GM23338 (cell line): ENCODE data around the gene PASK. TPM values are rescaled to one million over a fixed set of nuclear protein-coding genes. Genes with fewer than 3 reads are reported as not detected.

Experiments used
- ATAC-seq: fragments of 200-7000 bp; cut with Tn5 transposase; 3 replicates; pipeline ENCODE4 v1.9.1; 2020
- DNase-seq: peaks from one replicate; pipeline ENCODE4 v3.0.0-alpha.2; 2015; ENCODE audit warnings: low spot score
- H2AFZ ChIP-seq: fragments of 200-600 bp; sonication (generic); 2 replicates; pipeline ENCODE4 v1.8.0; 2016; ENCODE audit warnings: antibody characterized with exemption, mild to moderate bottlenecking, moderate library complexity
- H3F3A ChIP-seq: fragments of 200-600 bp; sonication (generic); replicated peaks from 2 replicates; pipeline ENCODE4 v1.8.0; 2017; ENCODE audit warnings: antibody characterized with exemption, mixed run types, low read depth
- H3K27ac ChIP-seq: fragments of 200-600 bp; sonication (generic); 2 replicates; pipeline ENCODE4 v1.6.1; 2016; ENCODE audit warnings: low read depth
- H3K27me3 ChIP-seq: fragments of 200-600 bp; sonication (generic); 2 replicates; pipeline ENCODE4 v1.8.0; 2016; ENCODE audit warnings: mild to moderate bottlenecking, mixed run types, moderate library complexity; ENCODE audit not compliant: insufficient read depth
- H3K36me3 ChIP-seq: fragments of 200-600 bp; sonication (generic); 2 replicates; pipeline ENCODE4 v1.8.0; 2016; ENCODE audit warnings: mild to moderate bottlenecking; ENCODE audit not compliant: insufficient read depth
- H3K4me1 ChIP-seq: fragments of 200-600 bp; sonication (generic); 2 replicates; pipeline ENCODE4 v1.8.0; 2016; ENCODE audit warnings: mild to moderate bottlenecking, moderate library complexity; ENCODE audit not compliant: insufficient read depth
- H3K4me2 ChIP-seq: fragments of 200-600 bp; sonication (generic); 2 replicates; pipeline ENCODE4 v1.7.1; 2017; ENCODE audit warnings: mixed run types
- H3K4me3 ChIP-seq: fragments of 200-600 bp; sonication (generic); 2 replicates; pipeline ENCODE4 v1.6.1; 2016; ENCODE audit warnings: mixed run types
- H3K79me2 ChIP-seq: fragments of 200-600 bp; sonication (generic); replicated peaks from 2 replicates; pipeline ENCODE4 v1.8.0; 2017; ENCODE audit warnings: mild to moderate bottlenecking; ENCODE audit not compliant: insufficient read depth
- H3K9me2 ChIP-seq: fragments of 200-600 bp; sonication (generic); 2 replicates; pipeline ENCODE4 v1.8.0; 2017; ENCODE audit not compliant: insufficient read depth
- H4K20me1 ChIP-seq: fragments of 200-600 bp; sonication (generic); replicated peaks from 2 replicates; pipeline ENCODE4 v1.8.0; 2017; ENCODE audit warnings: mild to moderate bottlenecking; ENCODE audit not compliant: insufficient read depth
- H3K27ac Mint-ChIP-seq: 2 replicates; pipeline ENCODE4 v1.8.0; 2020; ENCODE audit warnings: inconsistent platforms, mild to moderate bottlenecking, moderate library complexity, mixed read lengths
- H3K27me3 Mint-ChIP-seq: 3 replicates; pipeline ENCODE4 v1.8.0; 2022; ENCODE audit warnings: low read depth, mild to moderate bottlenecking, moderate library complexity, mixed read lengths, inconsistent platforms; ENCODE audit not compliant: insufficient read depth, poor library complexity
- H3K36me3 Mint-ChIP-seq: 3 replicates; pipeline ENCODE4 v1.8.0; 2021; ENCODE audit warnings: low read depth, mild to moderate bottlenecking, inconsistent platforms, moderate library complexity, mixed read lengths
- H3K4me1 Mint-ChIP-seq: 3 replicates; pipeline ENCODE4 v1.8.0; 2020; ENCODE audit warnings: mild to moderate bottlenecking, inconsistent platforms, mixed read lengths
- H3K4me3 Mint-ChIP-seq: 3 replicates; pipeline ENCODE4 v1.8.0; 2021; ENCODE audit warnings: moderate library complexity, mild to moderate bottlenecking, inconsistent platforms, mixed read lengths
- H3K9me3 Mint-ChIP-seq: 3 replicates; pipeline ENCODE4 v1.8.0; 2020; ENCODE audit warnings: moderate library complexity, mild to moderate bottlenecking, inconsistent platforms, mixed read lengths
- CREB1 ChIP-seq: fragments of 250-450 bp; sonication (Bioruptor Pico); IDR thresholded peaks from 2 replicates; pipeline ENCODE4 v1.5.0; 2020; ENCODE audit warnings: low read depth, mild to moderate bottlenecking, moderate library complexity
- EZH2 ChIP-seq: fragments of 200-600 bp; sonication (generic); IDR thresholded peaks from one replicate; pipeline ENCODE4 v1.8.0; 2017; ENCODE audit warnings: antibody characterized with exemption, mild to moderate bottlenecking, low read depth; ENCODE audit not compliant: unreplicated experiment
- EZH2phosphoT487 ChIP-seq: fragments of 200-600 bp; sonication (generic); IDR thresholded peaks from one replicate; pipeline ENCODE4 v1.8.1; 2018; ENCODE audit warnings: antibody characterized with exemption; ENCODE audit not compliant: unreplicated experiment
- JUNB ChIP-seq: IDR thresholded peaks from one replicate; pipeline ENCODE4 v1.6.1; 2016; ENCODE audit warnings: antibody characterized with exemption; ENCODE audit not compliant: unreplicated experiment
- NANOG ChIP-seq: IDR thresholded peaks from 2 replicates; pipeline ENCODE4 v1.6.1; 2016; ENCODE audit warnings: antibody characterized with exemption, borderline replicate concordance
- POLR2AphosphoS5 ChIP-seq: IDR thresholded peaks from 2 replicates; pipeline ENCODE4 v1.6.1; 2016; ENCODE audit warnings: antibody characterized with exemption, low read depth
- STAT1 ChIP-seq: IDR thresholded peaks from one replicate; pipeline ENCODE4 v1.6.1; 2016; ENCODE audit warnings: antibody characterized with exemption; ENCODE audit not compliant: unreplicated experiment
- ZNF114 ChIP-seq: fragments of 250-450 bp; sonication (Bioruptor Pico); IDR thresholded peaks from 2 replicates; pipeline ENCODE4 v1.5.0; 2020; ENCODE audit warnings: mild to moderate bottlenecking, moderate library complexity
- ZNF331 ChIP-seq: fragments of 250-450 bp; sonication (Bioruptor Pico); IDR thresholded peaks from 2 replicates; pipeline ENCODE4 v1.5.0; 2020; ENCODE audit warnings: low read depth, mild to moderate bottlenecking, moderate library complexity
- polyA plus RNA-seq: library from polyadenylated mRNA; unstranded; fragments of >200 nt; fragmentation: Nextera tagmentation; extraction: Ambion mirVana; gene quantifications from 2 replicates; pipeline ENCODE4 v1.2.1, GENCODE V29; 2016
- total RNA-seq: library from RNA; depleted of rRNA; stranded (reverse); fragments of >200 nt; shearing (Covaris generic); gene quantifications from 2 replicates; pipeline ENCODE4 v1.2.3, GENCODE V29; 2014
- TF ChIP-seq, protein P1 (sequence below): IDR thresholded peaks from one replicate; pipeline ENCODE4 v1.6.1; 2018; ENCODE audit warnings: antibody characterized with exemption; ENCODE audit not compliant: unreplicated experiment
- TF ChIP-seq, protein P2 (sequence below): fragments of 250-450 bp; sonication (Bioruptor Pico); IDR thresholded peaks from 2 replicates; pipeline ENCODE4 v1.5.0; 2020; ENCODE audit warnings: mild to moderate bottlenecking, moderate library complexity
- TF ChIP-seq, protein P3 (sequence below), 2 experiments: fragments of 200-600 bp in 1 of 2; sonication (generic) in 1 of 2; conservative IDR thresholded peaks; 2 replicates each; pipeline versions ENCODE4 v1.5.1 to v1.6.1; 2016 to 2017; ENCODE audit warnings: antibody characterized with exemption in 2 of 2, low read depth in 2 of 2, mild to moderate bottlenecking in 2 of 2, moderate library complexity in 1 of 2
- TF ChIP-seq, protein P4 (sequence below): IDR thresholded peaks from 2 replicates; pipeline ENCODE4 v1.6.1; 2016; ENCODE audit warnings: antibody characterized with exemption

Gene PASK
- total and polyA plus RNA-seq, 2 experiments from 2014 or later = 12.5 to 38.4 TPM

DNA sequence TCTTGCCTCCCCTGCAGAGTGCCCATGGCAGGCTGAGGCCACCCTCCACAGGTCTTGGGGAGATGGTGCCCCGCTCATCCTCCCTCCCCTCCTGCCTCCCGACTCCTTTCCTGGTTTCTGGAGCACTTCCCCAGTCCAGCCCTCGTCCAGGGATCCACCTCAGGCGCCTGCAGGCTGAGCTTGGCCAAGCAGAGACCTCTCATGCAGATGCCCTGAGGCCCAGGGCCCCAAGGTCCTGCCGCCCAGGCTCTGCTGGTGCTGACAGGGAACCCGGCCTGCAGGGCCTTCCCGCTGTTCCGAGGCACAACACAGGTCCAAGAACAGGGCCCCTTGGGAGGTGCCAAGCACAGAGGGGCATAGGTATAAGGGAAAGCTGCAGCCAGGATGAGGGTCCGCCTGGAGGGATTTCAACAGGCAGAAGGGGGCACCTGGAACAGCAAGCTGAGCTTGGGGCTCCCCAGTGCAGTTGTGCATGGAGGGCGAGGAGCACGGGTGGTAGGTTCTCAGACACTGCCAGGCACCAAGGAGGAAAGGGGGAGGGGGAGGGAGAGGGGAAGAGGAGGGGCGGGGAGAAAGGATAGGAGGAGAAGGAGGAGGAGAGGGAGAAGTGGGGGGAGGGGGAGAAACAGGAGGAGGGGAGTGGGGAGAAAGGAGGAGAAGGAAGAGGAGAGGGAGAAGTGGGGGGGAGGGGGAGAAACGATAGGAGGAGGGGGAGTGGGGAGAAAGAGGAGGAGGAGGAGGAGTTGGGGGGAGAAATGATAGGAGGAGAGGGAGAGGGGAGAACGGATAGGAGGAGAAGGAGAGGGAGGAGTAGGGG lies 38.0 kb upstream of the PASK start:
- TF ChIP-seq STAT1 (no peak), CREB1 (CRISPR knock-in tag) (no peak), POLR2AphosphoS5 (no peak), JUNB (no peak), NANOG (no peak), ZNF331 (no peak), EZH2 (no peak), EZH2phosphoT487 (no peak), ZNF114 (CRISPR knock-in tag) (no peak)
- TF ChIP-seq, protein P1, sequence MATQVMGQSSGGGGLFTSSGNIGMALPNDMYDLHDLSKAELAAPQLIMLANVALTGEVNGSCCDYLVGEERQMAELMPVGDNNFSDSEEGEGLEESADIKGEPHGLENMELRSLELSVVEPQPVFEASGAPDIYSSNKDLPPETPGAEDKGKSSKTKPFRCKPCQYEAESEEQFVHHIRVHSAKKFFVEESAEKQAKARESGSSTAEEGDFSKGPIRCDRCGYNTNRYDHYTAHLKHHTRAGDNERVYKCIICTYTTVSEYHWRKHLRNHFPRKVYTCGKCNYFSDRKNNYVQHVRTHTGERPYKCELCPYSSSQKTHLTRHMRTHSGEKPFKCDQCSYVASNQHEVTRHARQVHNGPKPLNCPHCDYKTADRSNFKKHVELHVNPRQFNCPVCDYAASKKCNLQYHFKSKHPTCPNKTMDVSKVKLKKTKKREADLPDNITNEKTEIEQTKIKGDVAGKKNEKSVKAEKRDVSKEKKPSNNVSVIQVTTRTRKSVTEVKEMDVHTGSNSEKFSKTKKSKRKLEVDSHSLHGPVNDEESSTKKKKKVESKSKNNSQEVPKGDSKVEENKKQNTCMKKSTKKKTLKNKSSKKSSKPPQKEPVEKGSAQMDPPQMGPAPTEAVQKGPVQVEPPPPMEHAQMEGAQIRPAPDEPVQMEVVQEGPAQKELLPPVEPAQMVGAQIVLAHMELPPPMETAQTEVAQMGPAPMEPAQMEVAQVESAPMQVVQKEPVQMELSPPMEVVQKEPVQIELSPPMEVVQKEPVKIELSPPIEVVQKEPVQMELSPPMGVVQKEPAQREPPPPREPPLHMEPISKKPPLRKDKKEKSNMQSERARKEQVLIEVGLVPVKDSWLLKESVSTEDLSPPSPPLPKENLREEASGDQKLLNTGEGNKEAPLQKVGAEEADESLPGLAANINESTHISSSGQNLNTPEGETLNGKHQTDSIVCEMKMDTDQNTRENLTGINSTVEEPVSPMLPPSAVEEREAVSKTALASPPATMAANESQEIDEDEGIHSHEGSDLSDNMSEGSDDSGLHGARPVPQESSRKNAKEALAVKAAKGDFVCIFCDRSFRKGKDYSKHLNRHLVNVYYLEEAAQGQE = no peak
- TF ChIP-seq, protein P2, sequence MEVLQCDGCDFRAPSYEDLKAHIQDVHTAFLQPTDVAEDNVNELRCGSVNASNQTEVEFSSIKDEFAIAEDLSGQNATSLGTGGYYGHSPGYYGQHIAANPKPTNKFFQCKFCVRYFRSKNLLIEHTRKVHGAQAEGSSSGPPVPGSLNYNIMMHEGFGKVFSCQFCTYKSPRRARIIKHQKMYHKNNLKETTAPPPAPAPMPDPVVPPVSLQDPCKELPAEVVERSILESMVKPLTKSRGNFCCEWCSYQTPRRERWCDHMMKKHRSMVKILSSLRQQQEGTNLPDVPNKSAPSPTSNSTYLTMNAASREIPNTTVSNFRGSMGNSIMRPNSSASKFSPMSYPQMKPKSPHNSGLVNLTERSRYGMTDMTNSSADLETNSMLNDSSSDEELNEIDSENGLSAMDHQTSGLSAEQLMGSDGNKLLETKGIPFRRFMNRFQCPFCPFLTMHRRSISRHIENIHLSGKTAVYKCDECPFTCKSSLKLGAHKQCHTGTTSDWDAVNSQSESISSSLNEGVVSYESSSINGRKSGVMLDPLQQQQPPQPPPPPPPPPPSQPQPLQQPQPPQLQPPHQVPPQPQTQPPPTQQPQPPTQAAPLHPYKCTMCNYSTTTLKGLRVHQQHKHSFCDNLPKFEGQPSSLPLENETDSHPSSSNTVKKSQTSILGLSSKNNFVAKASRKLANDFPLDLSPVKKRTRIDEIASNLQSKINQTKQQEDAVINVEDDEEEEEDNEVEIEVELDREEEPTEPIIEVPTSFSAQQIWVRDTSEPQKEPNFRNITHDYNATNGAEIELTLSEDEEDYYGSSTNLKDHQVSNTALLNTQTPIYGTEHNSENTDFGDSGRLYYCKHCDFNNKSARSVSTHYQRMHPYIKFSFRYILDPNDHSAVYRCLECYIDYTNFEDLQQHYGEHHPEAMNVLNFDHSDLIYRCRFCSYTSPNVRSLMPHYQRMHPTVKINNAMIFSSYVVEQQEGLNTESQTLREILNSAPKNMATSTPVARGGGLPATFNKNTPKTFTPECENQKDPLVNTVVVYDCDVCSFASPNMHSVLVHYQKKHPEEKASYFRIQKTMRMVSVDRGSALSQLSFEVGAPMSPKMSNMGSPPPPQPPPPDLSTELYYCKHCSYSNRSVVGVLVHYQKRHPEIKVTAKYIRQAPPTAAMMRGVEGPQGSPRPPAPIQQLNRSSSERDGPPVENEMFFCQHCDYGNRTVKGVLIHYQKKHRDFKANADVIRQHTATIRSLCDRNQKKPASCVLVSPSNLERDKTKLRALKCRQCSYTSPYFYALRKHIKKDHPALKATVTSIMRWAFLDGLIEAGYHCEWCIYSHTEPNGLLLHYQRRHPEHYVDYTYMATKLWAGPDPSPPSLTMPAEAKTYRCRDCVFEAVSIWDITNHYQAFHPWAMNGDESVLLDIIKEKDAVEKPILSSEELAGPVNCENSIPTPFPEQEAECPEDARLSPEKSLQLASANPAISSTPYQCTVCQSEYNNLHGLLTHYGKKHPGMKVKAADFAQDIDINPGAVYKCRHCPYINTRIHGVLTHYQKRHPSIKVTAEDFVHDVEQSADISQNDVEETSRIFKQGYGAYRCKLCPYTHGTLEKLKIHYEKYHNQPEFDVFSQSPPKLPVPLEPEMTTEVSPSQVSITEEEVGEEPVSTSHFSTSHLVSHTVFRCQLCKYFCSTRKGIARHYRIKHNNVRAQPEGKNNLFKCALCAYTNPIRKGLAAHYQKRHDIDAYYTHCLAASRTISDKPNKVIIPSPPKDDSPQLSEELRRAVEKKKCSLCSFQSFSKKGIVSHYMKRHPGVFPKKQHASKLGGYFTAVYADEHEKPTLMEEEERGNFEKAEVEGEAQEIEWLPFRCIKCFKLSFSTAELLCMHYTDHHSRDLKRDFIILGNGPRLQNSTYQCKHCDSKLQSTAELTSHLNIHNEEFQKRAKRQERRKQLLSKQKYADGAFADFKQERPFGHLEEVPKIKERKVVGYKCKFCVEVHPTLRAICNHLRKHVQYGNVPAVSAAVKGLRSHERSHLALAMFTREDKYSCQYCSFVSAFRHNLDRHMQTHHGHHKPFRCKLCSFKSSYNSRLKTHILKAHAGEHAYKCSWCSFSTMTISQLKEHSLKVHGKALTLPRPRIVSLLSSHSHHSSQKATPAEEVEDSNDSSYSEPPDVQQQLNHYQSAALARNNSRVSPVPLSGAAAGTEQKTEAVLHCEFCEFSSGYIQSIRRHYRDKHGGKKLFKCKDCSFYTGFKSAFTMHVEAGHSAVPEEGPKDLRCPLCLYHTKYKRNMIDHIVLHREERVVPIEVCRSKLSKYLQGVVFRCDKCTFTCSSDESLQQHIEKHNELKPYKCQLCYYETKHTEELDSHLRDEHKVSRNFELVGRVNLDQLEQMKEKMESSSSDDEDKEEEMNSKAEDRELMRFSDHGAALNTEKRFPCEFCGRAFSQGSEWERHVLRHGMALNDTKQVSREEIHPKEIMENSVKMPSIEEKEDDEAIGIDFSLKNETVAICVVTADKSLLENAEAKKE (CRISPR knock-in tag) = no peak
- TF ChIP-seq, protein P3, sequence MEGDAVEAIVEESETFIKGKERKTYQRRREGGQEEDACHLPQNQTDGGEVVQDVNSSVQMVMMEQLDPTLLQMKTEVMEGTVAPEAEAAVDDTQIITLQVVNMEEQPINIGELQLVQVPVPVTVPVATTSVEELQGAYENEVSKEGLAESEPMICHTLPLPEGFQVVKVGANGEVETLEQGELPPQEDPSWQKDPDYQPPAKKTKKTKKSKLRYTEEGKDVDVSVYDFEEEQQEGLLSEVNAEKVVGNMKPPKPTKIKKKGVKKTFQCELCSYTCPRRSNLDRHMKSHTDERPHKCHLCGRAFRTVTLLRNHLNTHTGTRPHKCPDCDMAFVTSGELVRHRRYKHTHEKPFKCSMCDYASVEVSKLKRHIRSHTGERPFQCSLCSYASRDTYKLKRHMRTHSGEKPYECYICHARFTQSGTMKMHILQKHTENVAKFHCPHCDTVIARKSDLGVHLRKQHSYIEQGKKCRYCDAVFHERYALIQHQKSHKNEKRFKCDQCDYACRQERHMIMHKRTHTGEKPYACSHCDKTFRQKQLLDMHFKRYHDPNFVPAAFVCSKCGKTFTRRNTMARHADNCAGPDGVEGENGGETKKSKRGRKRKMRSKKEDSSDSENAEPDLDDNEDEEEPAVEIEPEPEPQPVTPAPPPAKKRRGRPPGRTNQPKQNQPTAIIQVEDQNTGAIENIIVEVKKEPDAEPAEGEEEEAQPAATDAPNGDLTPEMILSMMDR (conservative IDR thresholded peaks at IDR 0.05; ENCODE audit: low read depth in 2 of 2) = no peak
- TF ChIP-seq, protein P4, sequence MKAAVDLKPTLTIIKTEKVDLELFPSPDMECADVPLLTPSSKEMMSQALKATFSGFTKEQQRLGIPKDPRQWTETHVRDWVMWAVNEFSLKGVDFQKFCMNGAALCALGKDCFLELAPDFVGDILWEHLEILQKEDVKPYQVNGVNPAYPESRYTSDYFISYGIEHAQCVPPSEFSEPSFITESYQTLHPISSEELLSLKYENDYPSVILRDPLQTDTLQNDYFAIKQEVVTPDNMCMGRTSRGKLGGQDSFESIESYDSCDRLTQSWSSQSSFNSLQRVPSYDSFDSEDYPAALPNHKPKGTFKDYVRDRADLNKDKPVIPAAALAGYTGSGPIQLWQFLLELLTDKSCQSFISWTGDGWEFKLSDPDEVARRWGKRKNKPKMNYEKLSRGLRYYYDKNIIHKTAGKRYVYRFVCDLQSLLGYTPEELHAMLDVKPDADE = no peak
- Mint-ChIP-seq H3K9me3 (no peaks in the 10 kb centered on the region), H3K4me3 (no peak overlapping the region), H3K36me3 (no peaks in the 10 kb centered on the region), H3K27ac (no peak overlapping the region), H3K4me1 (peaks cover 3% of the 10 kb centered on the region), H3K27me3 (peaks cover 5% of the 10 kb centered on the region)
- Histone ChIP-seq H3F3A (no peaks in the 10 kb centered on the region), H3K9me2 (no peaks in the 10 kb centered on the region), H4K20me1 (no peaks in the 10 kb centered on the region), H3K36me3 (no peaks in the 10 kb centered on the region), H3K4me2 (no peak overlapping the region), H3K4me1 (no peaks in the 10 kb centered on the region), H3K27ac (no peak overlapping the region), H3K27me3 (no peaks in the 10 kb centered on the region), H2AFZ (no peak overlapping the region), H3K4me3 (no peak overlapping the region), H3K79me2 (no peaks in the 10 kb centered on the region)
- ATAC-seq (peak; percentile 6; the same call in 1 of the 3 replicates), DNase-seq (peak; percentile 25)
